ENCODE results near the gene LRRC10.

DNA sequence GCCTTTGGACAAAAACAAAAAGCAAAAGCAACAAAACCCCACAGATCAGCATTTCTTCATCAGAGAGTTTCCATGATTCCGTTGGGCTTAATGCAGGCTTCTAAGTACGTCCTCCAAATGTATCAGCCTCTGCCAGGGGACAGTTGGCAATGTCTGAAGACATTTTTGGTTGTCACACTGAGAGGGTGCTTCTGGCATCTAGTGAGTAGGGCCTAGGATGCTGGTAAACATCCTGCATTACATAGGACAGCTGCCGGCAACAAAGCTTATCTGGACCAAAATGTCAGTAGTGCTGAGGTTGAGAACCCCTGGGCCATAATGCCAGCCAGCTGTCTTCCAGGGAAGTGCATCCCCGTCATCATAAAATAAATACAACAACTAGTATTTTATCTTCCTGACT is 9.4 kb upstream of the LRRC10 start:
- TF ChIP-seq CTCF (IDR thresholded peaks at IDR 0.05) (no peak), POLR2A (IDR thresholded peaks at IDR 0.05) (no peak), POLR2AphosphoS5 (IDR thresholded peaks at IDR 0.05) (no peak)

All from breast epithelium (tissue), 3 donors.